SHP77 treated with DMSO at 0.1 percent for 48 hours (cell line): ENCODE measurements around the gene CPA5.

Experiments
- DNase-seq: peaks from one replicate; lab custom pipeline; 2025; lab: John Stamatoyannopoulos, UW

CPA5 gene

GRCh38 chr7:130397051-130397757, 52.6 kb downstream of the CPA5 start:
- no peak for DNase-seq

GRCh38 chr7:130397758-130398073, 53.1 kb downstream of the CPA5 start:
- no peak for DNase-seq

DNA sequence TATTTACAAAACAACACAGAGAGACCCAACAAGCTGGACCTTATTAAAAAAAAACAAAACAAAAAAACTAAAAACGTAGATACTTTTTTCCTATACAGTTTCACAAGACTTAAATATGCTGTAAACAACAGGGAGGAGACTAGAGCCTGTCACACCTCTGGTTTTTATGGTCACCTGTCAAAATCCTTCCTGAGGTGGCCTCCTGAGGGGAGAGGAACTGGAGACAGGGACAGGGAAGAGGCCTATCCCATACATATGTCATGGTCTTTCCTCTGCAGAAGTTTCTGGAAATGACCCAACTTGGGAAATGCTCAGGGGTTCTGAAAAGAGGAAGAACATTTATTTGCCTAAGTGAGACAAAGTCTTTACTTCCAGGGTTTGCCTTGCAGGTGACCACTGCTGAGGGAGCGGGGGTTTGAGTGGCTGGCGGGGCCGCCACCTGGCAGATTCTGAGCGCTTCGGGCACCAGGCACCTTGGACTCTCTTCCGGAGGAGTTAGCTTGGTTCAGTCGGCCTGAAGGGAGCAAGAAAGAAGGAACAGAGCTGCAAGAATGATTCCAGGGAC, 54.0 kb downstream of the CPA5 start:
- DNase-seq, result no peak

DNA sequence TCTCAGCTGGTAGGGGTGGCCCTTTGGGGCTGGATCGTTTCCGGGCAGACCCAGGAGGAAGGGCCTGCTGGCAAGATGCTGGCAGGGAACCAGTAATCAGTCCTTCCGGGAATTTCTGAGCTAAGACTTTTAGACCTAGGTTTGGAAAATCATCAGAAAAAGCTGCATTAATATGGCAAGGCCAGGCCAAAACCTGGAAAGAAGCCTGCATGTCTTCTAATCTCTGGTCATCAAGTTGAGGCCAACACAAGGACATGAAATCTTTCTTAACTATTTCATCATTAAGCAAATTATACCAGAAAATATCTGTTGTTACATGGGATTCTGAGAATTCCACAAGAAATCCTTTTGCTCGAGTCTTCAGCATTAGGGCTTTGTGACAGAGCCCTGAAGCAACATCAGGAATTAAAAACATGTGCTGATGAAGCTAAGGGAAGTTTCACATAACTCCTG, 55.5 kb downstream of the CPA5 start:
- DNase-seq, result no peak

DNA sequence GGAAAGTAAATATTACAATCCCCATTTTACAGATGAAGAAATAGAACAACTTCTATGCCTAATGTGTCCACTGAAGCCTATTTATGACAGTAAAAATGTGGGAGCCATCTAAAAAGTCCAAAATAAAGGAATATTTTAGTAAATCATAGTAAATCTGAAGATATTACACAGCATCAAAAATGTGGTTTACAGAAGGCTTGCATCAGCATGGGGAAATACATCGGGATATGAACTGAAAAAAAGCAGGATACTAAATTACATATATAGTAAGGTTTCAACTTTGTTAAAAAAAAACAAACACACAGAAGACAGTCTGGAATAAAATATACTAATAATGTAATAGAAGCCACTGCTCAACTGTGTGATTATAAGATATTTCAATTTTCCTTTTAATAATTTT, 56.5 kb downstream of the CPA5 start:
- DNase-seq, result no peak

- no peak for DNase-seq
Observed at GRCh38 chr7:130401578-130401977, 57.0 kb downstream of the CPA5 start.

DNA sequence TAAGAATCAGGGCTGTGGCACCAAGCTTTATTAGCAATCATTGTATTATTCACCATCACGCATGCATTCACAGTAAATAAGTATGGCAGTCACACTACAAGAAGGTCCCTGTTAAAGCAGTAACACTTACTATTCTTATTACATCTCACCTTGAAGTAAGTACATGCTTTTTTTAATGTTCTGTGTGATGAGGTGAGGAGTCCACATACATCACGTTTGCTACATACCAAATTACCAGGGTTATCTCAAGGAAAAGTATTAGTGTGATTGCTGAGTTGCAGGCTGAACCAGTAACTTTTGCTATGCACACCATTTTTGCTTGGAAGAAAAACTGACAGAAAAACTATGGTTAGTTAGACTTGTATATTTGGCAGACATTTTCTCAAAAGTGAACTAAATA, 60.4 kb downstream of the CPA5 start:
- DNase-seq, result no peak

DNA sequence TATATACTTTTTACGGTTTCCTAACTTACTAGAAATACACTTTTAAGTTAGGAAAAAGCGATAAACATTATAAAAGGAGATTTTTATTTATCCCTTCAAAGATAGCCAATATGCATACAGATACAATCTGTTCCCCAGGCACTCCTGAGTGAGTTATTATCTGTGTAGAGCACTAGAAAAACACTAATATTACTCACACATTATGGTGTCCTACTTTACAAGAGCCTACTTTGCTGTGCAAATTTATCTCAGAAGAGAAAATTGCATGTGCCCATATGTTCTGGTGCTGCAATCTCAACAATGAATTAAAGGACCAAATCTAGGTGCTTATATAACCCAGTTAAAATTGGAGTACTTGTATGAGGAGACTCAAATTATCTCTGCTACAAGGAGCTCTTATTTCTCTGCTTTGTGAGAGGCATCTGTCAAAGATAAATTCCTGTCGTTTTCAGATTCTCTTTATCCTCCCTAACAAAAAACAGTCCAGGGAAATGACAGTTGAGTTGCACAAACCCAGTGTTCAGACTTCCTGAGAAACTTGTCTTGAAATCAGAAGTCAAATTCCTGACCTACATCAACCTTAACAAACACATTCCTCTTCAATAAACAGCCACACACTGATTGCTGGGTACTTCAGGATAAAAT, 64.6 kb downstream of the CPA5 start:
- no peak for DNase-seq

DNA sequence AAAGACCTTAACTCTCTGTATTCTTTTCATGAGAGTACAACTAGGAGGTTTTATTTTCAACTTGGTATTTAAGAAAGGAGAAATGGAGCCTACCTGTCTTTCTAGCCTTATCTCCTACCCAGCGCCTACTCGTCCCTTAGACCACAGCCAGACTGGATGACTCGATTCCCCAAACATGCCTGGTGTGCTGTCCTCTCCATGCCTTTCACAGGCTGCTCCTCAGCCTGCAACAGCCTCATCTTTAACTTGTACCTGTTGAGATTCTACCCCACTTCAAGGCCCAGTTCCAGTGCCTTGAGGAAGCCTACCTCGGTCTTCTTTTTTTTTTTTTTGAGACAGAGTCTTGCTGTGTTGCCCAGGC, 65.1 kb downstream of the CPA5 start:
- DNase-seq, result no peak

- DNase-seq, result no peak
Observed at GRCh38 chr7:130410868-130411541, 66.4 kb downstream of the CPA5 start.

- no peak for DNase-seq
Observed at GRCh38 chr7:130413201-130413600, 68.6 kb downstream of the CPA5 start.

GRCh38 chr7:130415006-130415405, 70.4 kb downstream of the CPA5 start:
- DNase-seq, result no peak

DNA sequence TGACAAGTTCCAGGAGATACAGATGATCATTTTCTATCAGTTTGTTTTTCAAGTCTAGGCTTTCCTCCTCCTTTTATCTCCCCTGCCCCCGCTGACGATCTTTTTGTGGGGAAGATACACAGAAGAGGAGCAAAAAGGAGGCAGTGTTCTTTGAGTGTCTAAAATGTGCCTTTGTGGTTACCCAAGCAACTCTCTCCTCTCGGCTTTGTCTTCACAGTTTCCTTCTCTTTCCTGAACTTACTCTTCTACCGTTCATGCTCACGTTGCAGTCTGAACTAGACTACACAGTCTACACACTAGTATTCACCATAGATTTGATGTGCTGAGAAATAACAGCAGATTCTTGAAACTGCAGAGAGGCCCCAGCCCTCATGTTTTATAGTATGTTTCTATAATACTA, 72.6 kb downstream of the CPA5 start:
- DNase-seq, result no peak

- no peak for DNase-seq
Observed at GRCh38 chr7:130418306-130418705, 73.7 kb downstream of the CPA5 start.
